ENCODE data around the gene HSFX3.
A peak's percentile ranks its signal among the peaks of the same experiment; 100 is the strongest.
"Not testable (repeated sequence)": the region's sequence is repeated elsewhere in the genome, so short reads cannot be mapped to it uniquely, and the experiment has no call there.

Gene HSFX3

DNA sequence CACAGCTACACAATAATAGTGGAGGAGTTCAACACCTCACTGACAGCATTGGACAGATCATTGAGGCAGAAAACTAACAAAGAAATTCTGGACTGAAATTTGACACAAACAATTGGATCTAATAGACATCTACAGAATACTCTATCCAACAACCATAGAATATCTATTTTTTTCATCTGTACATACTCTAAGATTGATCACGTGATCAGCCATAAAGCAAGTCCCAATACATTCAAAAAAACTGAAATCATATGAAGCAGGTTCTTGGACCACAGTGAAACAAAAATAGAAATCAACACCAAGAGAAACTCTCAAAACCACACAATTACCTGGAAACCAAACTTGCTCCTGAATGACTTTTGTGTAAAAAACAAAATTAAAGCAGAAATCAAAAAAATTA, 32.4 kb downstream of the HSFX3 start:
- no peak for DNase-seq (ENCODE audit: low read depth in 2 of 2)

- DNase-seq (ENCODE audit: low read depth in 2 of 2), result no peak
These were observed 33.1 kb downstream of the HSFX3 start for GRCh38 chrX:149516604-149517003.

- DNase-seq (ENCODE audit: low read depth in 2 of 2), result no peak
These were observed 33.6 kb downstream of the HSFX3 start for GRCh38 chrX:149515954-149516602.

- DNase-seq (ENCODE audit: low read depth in 2 of 2), result no peak
These were observed 35.8 kb downstream of the HSFX3 start for GRCh38 chrX:149513825-149514428.

GRCh38 chrX:149512225-149512885, 37.4 kb downstream of the HSFX3 start:
- DNase-seq (ENCODE audit: low read depth in 2 of 2), result no peak

DNA sequence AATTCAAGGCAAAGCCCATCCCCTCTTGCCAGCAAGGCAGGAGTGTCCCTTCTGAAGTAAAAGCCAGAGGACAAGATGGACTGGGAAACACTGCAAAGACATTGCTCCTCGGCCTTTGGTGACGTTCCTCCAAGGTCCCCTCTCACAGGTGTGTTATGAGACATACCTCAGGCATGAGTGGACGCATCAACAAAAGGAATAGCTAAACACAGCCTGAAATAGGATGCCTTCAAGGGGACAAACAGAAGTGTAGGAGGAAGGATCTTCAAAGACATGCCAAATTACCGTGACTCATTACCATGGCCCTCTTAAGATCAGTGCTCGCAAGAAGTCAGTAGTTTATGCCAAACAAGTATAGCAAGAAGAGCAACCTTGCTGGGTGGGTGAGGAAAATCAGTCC, 38.6 kb downstream of the HSFX3 start:
- DNase-seq (ENCODE audit: low read depth in 2 of 2), result no peak

DNA sequence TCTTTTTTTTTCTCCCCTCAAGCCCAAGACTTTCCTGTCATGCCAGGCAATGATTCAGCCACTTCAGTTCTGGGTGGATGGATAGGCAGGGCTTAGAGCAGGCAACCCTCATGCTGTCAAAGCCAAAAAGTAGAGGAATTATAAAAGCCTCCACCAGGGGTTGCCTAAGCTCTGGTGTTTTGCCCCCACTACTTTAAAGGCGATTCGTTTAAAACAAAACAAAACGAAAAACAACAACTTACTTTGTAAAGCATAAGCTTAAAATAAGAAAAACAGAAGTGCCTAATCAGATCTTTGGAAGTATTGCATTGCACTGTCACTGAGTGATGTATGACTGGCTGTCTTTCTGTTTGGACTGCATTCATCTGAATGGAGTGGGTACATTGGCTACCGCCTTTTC, 39.3 kb downstream of the HSFX3 start:
- no peak for DNase-seq (ENCODE audit: low read depth in 2 of 2)

- no peak for DNase-seq (ENCODE audit: low read depth in 2 of 2)
These were observed 41.3 kb downstream of the HSFX3 start for GRCh38 chrX:149508467-149508866.

DNA sequence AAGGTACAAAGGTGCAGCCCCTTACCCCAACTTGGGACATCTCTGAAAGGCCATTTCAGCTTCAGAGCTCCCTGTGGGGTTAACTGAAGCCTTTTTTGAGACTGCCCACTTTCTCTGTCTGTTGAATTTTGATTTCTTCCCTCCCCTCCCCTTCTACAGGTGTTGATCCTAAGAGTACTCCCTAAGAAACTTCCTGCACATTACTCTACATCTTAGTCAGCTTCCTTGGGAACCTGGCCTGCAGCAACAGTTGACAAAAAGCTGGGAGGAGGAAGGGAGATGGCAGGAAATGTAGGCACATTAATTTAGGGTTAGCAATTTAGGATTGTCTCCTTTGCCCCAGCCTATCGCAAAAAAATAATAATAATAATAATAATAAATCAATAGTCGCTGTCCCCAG, 43.4 kb downstream of the HSFX3 start:
- DNase-seq (ENCODE audit: low read depth in 2 of 2), result no peak

- DNase-seq (ENCODE audit: low read depth in 2 of 2), result no peak
These were observed 44.1 kb downstream of the HSFX3 start for GRCh38 chrX:149505671-149506070.

DNA sequence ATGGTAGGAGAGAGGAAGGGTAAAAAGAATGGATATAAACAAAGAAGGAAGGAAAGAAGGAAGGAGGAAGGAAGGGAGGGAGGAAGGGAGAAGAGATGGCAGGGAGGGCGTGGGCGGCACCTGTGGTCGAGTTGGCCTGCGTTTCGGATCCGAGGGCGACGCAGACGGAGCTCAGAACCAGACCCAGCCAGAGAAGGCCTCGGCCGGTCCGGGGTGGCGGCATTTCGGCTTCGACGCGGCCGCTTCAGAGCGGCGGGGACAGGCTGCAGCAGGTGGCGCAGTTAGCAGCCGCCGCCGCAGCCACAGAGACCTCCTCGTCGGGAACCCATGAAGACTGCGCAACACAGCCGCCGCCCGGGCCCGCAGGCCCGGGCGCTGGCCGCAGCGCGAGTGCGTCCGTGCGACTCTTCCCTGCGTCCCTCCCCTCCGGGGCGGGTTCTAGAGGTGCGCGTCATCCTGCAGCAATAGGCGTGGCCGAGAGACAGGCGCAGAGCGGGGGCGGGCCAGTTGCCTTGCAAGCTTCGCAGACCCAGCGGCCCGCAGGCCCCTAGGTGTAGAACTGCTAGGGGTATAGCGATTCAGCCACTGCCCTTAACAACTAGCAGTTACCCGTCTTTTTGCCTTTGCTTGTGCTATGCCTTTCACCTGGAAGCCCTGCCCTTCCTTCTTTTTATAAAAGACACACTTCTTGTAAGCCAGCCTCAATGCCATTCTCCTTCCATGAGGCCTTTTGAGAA, 44.6 kb downstream of the HSFX3 start, which contains the start of gene IDS:
TSS of gene IDS (minus strand) at position 392 of the 737 bp plus-strand sequence. CDS start at position 223, 169 bp downstream.
- peak; percentile 80 to 81 for DNase-seq (ENCODE audit: low read depth in 2 of 2)

- peak in 1 of 2 donors; percentile 60 for DNase-seq (ENCODE audit: low read depth in 2 of 2)
These were observed 45.4 kb downstream of the HSFX3 start for GRCh38 chrX:149504226-149504914.

DNA sequence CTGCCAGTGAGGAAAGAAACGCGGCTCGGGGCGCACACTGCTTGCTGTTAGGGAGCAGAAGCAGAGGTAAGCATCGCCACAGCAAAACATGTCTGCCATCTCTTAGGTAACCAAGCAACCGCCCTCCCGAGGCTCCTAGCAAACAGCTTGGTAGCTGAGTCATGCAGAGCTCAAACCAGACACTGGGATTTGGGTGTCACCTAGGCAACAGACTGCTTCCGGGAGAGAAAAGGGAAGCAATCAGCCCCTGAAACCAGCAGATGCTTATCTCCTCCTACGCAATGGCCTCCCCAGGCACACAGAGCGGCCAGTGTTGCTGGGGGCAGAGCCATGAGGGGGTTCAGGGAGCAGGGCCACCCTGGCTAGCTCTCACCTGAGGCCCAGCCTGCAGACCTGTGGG, 46.3 kb downstream of the HSFX3 start:
- peak; percentile 47 to 49 for DNase-seq (ENCODE audit: low read depth in 2 of 2)

DNA sequence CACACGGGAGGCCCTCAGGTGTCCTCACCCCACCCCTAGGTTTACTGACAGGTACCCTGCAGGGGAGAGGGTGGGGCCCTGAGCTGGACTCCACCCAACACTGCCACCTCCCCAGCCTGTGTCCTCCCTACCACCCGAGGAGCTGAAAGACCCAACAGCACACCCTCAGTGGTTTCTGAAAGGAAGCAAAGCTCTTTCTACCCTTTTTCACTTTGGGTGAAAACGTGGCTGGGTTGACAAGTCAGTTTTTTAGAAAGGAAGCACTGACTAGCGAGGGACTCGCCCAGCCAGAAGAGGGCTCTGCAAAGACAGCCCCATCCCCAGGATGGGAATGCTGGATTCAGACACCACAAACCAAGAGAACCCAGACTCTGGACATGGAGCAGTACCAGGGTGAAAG, 46.8 kb downstream of the HSFX3 start:
- DNase-seq (ENCODE audit: low read depth in 2 of 2), result not testable (repeated sequence)

- no peak for DNase-seq (ENCODE audit: low read depth in 2 of 2)
These were observed 50.0 kb downstream of the HSFX3 start for GRCh38 chrX:149499766-149500165.

DNA sequence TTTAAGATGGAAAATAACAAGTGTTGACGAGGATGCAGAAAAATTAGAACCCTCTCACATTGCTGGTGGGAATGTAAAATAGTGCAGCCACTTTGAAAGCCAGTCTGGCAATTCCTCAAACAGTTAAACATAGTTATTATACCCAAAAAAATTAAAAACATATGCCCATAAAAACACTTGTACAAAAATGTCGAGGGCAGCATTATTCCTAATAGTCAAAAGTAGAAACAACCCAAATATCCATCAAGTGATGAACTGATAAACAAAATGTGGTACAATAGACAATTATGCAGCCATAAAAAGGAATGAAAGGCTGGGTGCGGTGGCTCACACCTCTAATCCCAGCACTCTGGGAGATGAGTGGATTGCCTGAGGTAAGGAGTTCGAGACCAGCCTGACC, 51.0 kb downstream of the HSFX3 start:
- DNase-seq (ENCODE audit: low read depth in 2 of 2), result no peak

Measured in stimulated activated CD8-positive, alpha-beta memory T cell treated with anti-CD3 and anti-CD28 coated beads, Interleukin-15, amount 100 ng/mL, for 48 hours (primary cell).